ENCODE measurements around the gene NTSR1. TPM values are rescaled to one million over a fixed set of nuclear protein-coding genes. Genes with fewer than 3 reads are reported as not detected.

The NTSR1 gene
- total RNA-seq, 2 experiments from 2014 or later = 0.55 to 0.56 TPM

- peaks cover 24% of the 10 kb centered on the region for H3K4me1 Mint-ChIP-seq (ENCODE audit: low read depth)
- peaks cover 20 to 29% of the 10 kb centered on the region in 2 experiments for H3K27me3 ChIP-seq (ENCODE audit: control insufficient read depth in 1 of 2, insufficient read depth in 2 of 2, low read length in 2 of 2)
- H3K4me3 Mint-ChIP-seq = peak overlapping the region; percentile 30
- H3K4me1 ChIP-seq (ENCODE audit: insufficient read depth, low read length) = peaks cover 32% of the 10 kb centered on the region
- DNase-seq = peak in 9 of 14 experiments; percentile 8 to 66 (median 40)
- H3K9me3 Mint-ChIP-seq = no peaks in the 10 kb centered on the region
- H3K36me3 Mint-ChIP-seq (ENCODE audit: low read depth) = no peaks in the 10 kb centered on the region
- H3K36me3 ChIP-seq (ENCODE audit: insufficient read depth, low read length) = no peaks in the 10 kb centered on the region
- no peak for TF ChIP-seq CTCF (IDR thresholded peaks at IDR 0.05)
- H3K4me3 ChIP-seq (ENCODE audit: low read length) = no peak overlapping the region
- POLR2A ChIA-PET = interaction anchor here (4.3 kb wide), 1 partner anchor 84 kb away, joined by 17 read pairs; the partner anchor contains the start of gene MRGBP
- no peak overlapping the region for H3K27ac Mint-ChIP-seq
- H3K27me3 Mint-ChIP-seq = peaks cover 14% of the 10 kb centered on the region
- H3K9me3 ChIP-seq (ENCODE audit: control insufficient read depth in 1 of 2, insufficient read depth in 1 of 2, low read length in 2 of 2) = peaks cover 0 to 17% of the 10 kb centered on the region in 2 experiments
- CTCF ChIA-PET = no interaction called here
- H3K27ac ChIP-seq (ENCODE audit: low read depth in 1 of 2, low read length in 2 of 2) = no peak overlapping the region
- ATAC-seq (ENCODE audit: poor library complexity) = peak; percentile 67
- intact Hi-C loops (cut with DNase I, micrococcal nuclease) = no loop called here
Measured at GRCh38 chr20:62710886-62711702, 2.5 kb downstream of the NTSR1 start.

GRCh38 chr20:62711703-62712101, 3.1 kb downstream of the NTSR1 start:
- no peak overlapping the region for H3K27ac ChIP-seq (ENCODE audit: low read depth in 1 of 2, low read length in 2 of 2)
- no peak for TF ChIP-seq CTCF (IDR thresholded peaks at IDR 0.05)
- DNase-seq (no peak), ATAC-seq (ENCODE audit: poor library complexity) (no peak)
- H3K9me3 Mint-ChIP-seq = no peaks in the 10 kb centered on the region
- ChIA-PET POLR2A (interaction anchor here (4.3 kb wide), 1 partner anchor 83 kb away, joined by 17 read pairs; the partner anchor contains the start of gene MRGBP), CTCF (no interaction called here)
- H3K36me3 ChIP-seq (ENCODE audit: insufficient read depth, low read length) = no peaks in the 10 kb centered on the region
- H3K9me3 ChIP-seq (ENCODE audit: control insufficient read depth in 1 of 2, insufficient read depth in 1 of 2, low read length in 2 of 2) = peaks cover 0 to 17% of the 10 kb centered on the region in 2 experiments
- peaks cover 38% of the 10 kb centered on the region for H3K4me1 ChIP-seq (ENCODE audit: insufficient read depth, low read length)
- peaks cover 20 to 29% of the 10 kb centered on the region in 2 experiments for H3K27me3 ChIP-seq (ENCODE audit: control insufficient read depth in 1 of 2, insufficient read depth in 2 of 2, low read length in 2 of 2)
- no peak overlapping the region for H3K4me3 ChIP-seq (ENCODE audit: low read length)
- peaks cover 30% of the 10 kb centered on the region for H3K4me1 Mint-ChIP-seq (ENCODE audit: low read depth)
- H3K4me3 Mint-ChIP-seq = no peak overlapping the region
- no peaks in the 10 kb centered on the region for H3K36me3 Mint-ChIP-seq (ENCODE audit: low read depth)
- no peak overlapping the region for H3K27ac Mint-ChIP-seq
- intact Hi-C loops (cut with DNase I, micrococcal nuclease) = no loop called here
- H3K27me3 Mint-ChIP-seq = peaks cover 14% of the 10 kb centered on the region

- H3K27me3 Mint-ChIP-seq = peaks cover 6% of the 10 kb centered on the region
- Histone ChIP-seq H3K9me3 (ENCODE audit: control insufficient read depth in 1 of 2, insufficient read depth in 1 of 2, low read length in 2 of 2) (peaks cover 0 to 15% of the 10 kb centered on the region in 2 experiments), H3K27ac (ENCODE audit: low read depth in 1 of 2, low read length in 2 of 2) (no peak overlapping the region), H3K4me1 (ENCODE audit: insufficient read depth, low read length) (peaks cover 46% of the 10 kb centered on the region), H3K4me3 (ENCODE audit: low read length) (no peak overlapping the region), H3K27me3 (ENCODE audit: control insufficient read depth in 1 of 2, insufficient read depth in 2 of 2, low read length in 2 of 2) (peaks cover 19 to 28% of the 10 kb centered on the region in 2 experiments), H3K36me3 (ENCODE audit: insufficient read depth, low read length) (no peaks in the 10 kb centered on the region)
- no peak overlapping the region for H3K27ac Mint-ChIP-seq
- ChIA-PET CTCF (no interaction called here), POLR2A (interaction anchor here (4.3 kb wide), 1 partner anchor 82 kb away, joined by 17 read pairs; the partner anchor contains the start of gene MRGBP)
- no peaks in the 10 kb centered on the region for H3K36me3 Mint-ChIP-seq (ENCODE audit: low read depth)
- H3K4me1 Mint-ChIP-seq (ENCODE audit: low read depth) = peaks cover 36% of the 10 kb centered on the region
- DNase-seq = no peak
- ATAC-seq (ENCODE audit: poor library complexity) = no peak
- TF ChIP-seq CTCF (IDR thresholded peaks at IDR 0.05) = no peak
- H3K4me3 Mint-ChIP-seq = no peak overlapping the region
- intact Hi-C loops (cut with DNase I, micrococcal nuclease) = no loop called here
- no peaks in the 10 kb centered on the region for H3K9me3 Mint-ChIP-seq
Measured at GRCh38 chr20:62712606-62713005, 4.0 kb downstream of the NTSR1 start.

Data from CD4-positive, alpha-beta T cell (primary cell).